ENCODE data around the gene GLI3.

GLI3 gene

DNA sequence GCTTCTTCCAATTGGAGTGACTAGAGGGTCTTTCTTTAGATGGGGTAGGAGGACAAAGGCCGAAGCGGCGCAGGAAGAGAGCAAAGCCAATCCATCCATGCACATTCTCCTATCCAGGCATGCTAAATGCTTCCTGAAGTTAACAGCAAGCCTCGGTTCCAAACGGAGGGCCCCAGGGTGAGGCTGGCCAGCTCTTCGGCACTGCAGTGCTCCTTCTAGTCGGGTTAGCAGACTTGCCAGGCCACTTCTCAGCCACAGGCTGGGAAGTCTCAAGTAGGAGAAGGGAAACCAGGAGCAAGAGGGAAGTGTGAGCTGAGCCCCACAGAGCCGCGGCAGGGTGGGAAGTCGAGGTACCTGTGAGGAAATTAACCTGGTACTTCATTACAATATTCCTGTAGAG is 280.3 kb downstream of the GLI3 start:
- H3K27me3 ChIP-seq, result peaks cover 33% of the 10 kb centered on the region
- H3K27ac ChIP-seq, result no peak overlapping the region
- no peaks in the 10 kb centered on the region for H3K36me3 ChIP-seq
- TF ChIP-seq, protein P1, sequence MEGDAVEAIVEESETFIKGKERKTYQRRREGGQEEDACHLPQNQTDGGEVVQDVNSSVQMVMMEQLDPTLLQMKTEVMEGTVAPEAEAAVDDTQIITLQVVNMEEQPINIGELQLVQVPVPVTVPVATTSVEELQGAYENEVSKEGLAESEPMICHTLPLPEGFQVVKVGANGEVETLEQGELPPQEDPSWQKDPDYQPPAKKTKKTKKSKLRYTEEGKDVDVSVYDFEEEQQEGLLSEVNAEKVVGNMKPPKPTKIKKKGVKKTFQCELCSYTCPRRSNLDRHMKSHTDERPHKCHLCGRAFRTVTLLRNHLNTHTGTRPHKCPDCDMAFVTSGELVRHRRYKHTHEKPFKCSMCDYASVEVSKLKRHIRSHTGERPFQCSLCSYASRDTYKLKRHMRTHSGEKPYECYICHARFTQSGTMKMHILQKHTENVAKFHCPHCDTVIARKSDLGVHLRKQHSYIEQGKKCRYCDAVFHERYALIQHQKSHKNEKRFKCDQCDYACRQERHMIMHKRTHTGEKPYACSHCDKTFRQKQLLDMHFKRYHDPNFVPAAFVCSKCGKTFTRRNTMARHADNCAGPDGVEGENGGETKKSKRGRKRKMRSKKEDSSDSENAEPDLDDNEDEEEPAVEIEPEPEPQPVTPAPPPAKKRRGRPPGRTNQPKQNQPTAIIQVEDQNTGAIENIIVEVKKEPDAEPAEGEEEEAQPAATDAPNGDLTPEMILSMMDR (IDR thresholded peaks at IDR 0.05), result no peak
- no peaks in the 10 kb centered on the region for H3K4me1 ChIP-seq (ENCODE audit: control insufficient read depth in 1 of 2, insufficient read depth in 1 of 2, low read depth in 1 of 2, low read length in 1 of 2)
- no peaks in the 10 kb centered on the region for H3K9me3 ChIP-seq
- no peak overlapping the region for H3K4me3 ChIP-seq (ENCODE audit: low read depth in 1 of 2, low read length in 1 of 2)

DNA sequence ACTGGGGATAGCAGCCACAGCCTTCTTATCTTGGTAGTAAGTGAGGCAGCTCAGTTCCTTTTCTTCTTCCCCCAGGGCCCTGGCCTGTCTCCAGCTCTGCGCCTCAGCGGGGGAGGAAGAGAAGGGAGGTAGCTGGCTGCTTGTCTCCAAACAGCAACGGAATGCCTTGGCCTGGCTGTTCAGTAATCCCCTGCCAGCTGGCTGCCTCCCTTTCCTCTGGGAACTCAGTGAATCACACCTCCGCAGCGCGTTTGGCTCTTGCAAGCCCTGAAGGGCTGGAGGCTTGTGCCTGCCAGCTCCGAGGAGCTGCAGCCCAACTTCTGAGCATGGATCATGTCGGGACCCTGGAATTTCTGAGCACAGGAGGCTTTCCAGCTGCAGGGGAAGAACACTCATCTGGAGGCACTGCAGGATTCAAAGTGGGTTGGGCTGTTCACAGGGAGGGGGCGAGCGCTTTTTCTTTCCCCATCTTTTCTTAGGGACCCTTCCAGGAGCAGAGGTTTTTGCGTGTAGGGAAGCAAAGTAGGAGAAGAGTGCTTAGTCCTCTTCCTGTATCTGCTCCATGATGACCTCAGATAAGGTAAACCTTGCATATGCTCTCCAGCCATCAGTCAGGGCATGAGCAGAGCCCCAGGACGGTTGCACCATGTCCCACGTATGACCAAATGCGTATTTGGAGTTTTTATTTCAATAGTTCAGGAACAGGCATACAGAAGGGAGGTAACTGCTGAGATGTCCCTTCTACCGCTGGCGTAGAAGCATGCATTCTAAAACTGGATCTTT is 280.9 kb downstream of the GLI3 start:
- Histone ChIP-seq H3K27me3 (peaks cover 33% of the 10 kb centered on the region), H3K36me3 (no peaks in the 10 kb centered on the region), H3K9me3 (no peaks in the 10 kb centered on the region), H3K4me1 (ENCODE audit: control insufficient read depth in 1 of 2, insufficient read depth in 1 of 2, low read depth in 1 of 2, low read length in 1 of 2) (no peaks in the 10 kb centered on the region), H3K4me3 (ENCODE audit: low read depth in 1 of 2, low read length in 1 of 2) (no peak overlapping the region), H3K27ac (no peak overlapping the region)
- TF ChIP-seq, protein P1 (IDR thresholded peaks at IDR 0.05), result no peak

- Histone ChIP-seq H3K27me3 (peaks cover 35% of the 10 kb centered on the region), H3K9me3 (no peaks in the 10 kb centered on the region), H3K36me3 (no peaks in the 10 kb centered on the region), H3K4me1 (ENCODE audit: control insufficient read depth in 1 of 2, insufficient read depth in 1 of 2, low read depth in 1 of 2, low read length in 1 of 2) (no peaks in the 10 kb centered on the region), H3K27ac (no peak overlapping the region), H3K4me3 (ENCODE audit: low read depth in 1 of 2, low read length in 1 of 2) (no peak overlapping the region)
- TF ChIP-seq, protein P1 (IDR thresholded peaks at IDR 0.05), result no peak
Measured at GRCh38 chr7:41955451-41955850, 281.6 kb downstream of the GLI3 start.

DNA sequence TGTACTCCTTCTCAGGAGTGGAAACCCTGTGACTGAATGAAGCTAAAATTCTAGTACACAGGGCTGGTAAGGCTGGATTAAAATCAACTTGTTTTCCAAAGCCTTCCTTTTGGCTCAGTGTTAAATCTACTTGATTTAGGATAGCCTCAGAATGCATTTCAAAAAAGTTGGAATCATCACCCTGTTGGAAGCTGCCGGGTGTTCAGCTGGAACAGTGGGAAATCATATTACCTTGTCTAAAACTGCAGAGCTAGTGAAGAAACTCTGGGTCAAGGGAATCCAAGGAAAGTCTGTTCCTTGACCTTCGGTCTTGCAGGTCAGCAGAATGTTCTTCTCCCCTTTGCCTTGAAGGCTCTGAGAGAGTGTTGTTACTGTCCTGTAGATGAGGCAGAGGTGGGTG is 282.0 kb downstream of the GLI3 start:
- H3K4me1 ChIP-seq (ENCODE audit: control insufficient read depth in 1 of 2, insufficient read depth in 1 of 2, low read depth in 1 of 2, low read length in 1 of 2), result no peaks in the 10 kb centered on the region
- H3K27ac ChIP-seq, result no peak overlapping the region
- H3K4me3 ChIP-seq (ENCODE audit: low read depth in 1 of 2, low read length in 1 of 2), result no peak overlapping the region
- H3K36me3 ChIP-seq, result no peaks in the 10 kb centered on the region
- TF ChIP-seq, protein P1 (IDR thresholded peaks at IDR 0.05), result no peak
- H3K9me3 ChIP-seq, result no peaks in the 10 kb centered on the region
- peaks cover 40% of the 10 kb centered on the region for H3K27me3 ChIP-seq

DNA sequence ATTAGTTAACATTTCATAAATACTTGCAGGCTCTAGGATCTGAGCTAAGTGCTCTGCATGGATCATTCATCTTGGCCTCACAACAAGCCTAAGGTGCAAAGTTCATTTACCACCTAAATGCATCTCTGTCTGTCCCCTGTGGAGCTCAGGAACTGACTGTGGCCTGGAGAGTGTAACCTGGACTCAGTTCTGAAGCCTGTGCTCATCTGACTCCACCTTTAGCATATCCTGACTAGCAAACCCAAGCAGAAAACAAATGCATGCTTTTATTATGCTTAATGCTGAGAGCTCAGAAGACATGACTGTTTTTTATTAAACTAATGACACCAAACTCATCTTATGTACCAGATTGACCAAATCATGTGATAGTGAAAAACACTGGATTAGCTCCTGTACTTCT is 288.5 kb downstream of the GLI3 start:
- H3K36me3 ChIP-seq, result no peaks in the 10 kb centered on the region
- H3K9me3 ChIP-seq, result no peaks in the 10 kb centered on the region
- TF ChIP-seq, protein P1 (IDR thresholded peaks at IDR 0.05), result no peak
- H3K27me3 ChIP-seq, result peaks cover 9% of the 10 kb centered on the region
- no peaks in the 10 kb centered on the region for H3K4me1 ChIP-seq (ENCODE audit: control insufficient read depth in 1 of 2, insufficient read depth in 1 of 2, low read depth in 1 of 2, low read length in 1 of 2)
- H3K4me3 ChIP-seq (ENCODE audit: low read depth in 1 of 2, low read length in 1 of 2), result no peak overlapping the region
- H3K27ac ChIP-seq, result no peak overlapping the region

Data from neutrophil (primary cell).